SU-DHL-6 (cell line): ENCODE measurements around the gene ARHGAP26.

Source experiments
- H2AFZ ChIP-seq: fragments of 200-600 bp; sonication (generic); 2 replicates; pipeline ENCODE4 v1.6.1; 2014; ENCODE audit warnings: low read depth, mild to moderate bottlenecking, moderate library complexity, mixed read lengths, antibody characterized with exemption, low read length; ENCODE audit not compliant: severe bottlenecking
- H3F3A ChIP-seq: fragments of 200-600 bp; shearing (Covaris generic); 2 replicates; pipeline ENCODE4 v1.6.0; 2016; ENCODE audit warnings: antibody characterized with exemption, mild to moderate bottlenecking; ENCODE audit not compliant: insufficient read depth
- H3K27ac ChIP-seq: fragments of 200-600 bp; sonication (generic); 2 replicates; pipeline ENCODE4 v1.5.1; 2016; ENCODE audit warnings: low read depth, mild to moderate bottlenecking, low read length, moderate library complexity, mixed read lengths
- H3K27me3 ChIP-seq: fragments of 200-600 bp; sonication (generic), shearing (Covaris generic); 2 replicates; pipeline ENCODE4 v1.6.0; 2014; ENCODE audit warnings: mild to moderate bottlenecking, low read length
- H3K36me3 ChIP-seq: fragments of 200-600 bp; sonication (generic); 2 replicates; pipeline ENCODE4 v1.6.1; 2014; ENCODE audit warnings: mild to moderate bottlenecking, low read length, mixed read lengths
- H3K4me2 ChIP-seq: fragments of 300-600, 200-600 bp; shearing (Covaris generic), sonication (generic); 2 replicates; pipeline ENCODE4 v1.6.0; 2014; ENCODE audit warnings: low read length, low read depth, mild to moderate bottlenecking; ENCODE audit not compliant: poor library complexity, severe bottlenecking
- H3K4me3 ChIP-seq: fragments of 200-600 bp; sonication (generic); 2 replicates; pipeline ENCODE4 v1.5.1; 2014; ENCODE audit warnings: antibody characterized with exemption, low read length, mild to moderate bottlenecking, mixed read lengths; ENCODE audit not compliant: insufficient read depth, poor library complexity, severe bottlenecking
- H3K79me2 ChIP-seq: fragments of 200-600 bp; sonication (generic); 2 replicates; pipeline ENCODE4 v1.6.1; 2014; ENCODE audit warnings: mild to moderate bottlenecking, low read length, moderate library complexity; ENCODE audit not compliant: insufficient read depth
- H3K9ac ChIP-seq: fragments of 200-600 bp; sonication (generic); 2 replicates; pipeline ENCODE4 v1.7.0; 2014; ENCODE audit warnings: mild to moderate bottlenecking, low read length
- H3K9me2 ChIP-seq: fragments of 200-600 bp; sonication (generic); replicated peaks from 2 replicates; pipeline ENCODE4 v1.6.1; 2014; ENCODE audit warnings: low read length; ENCODE audit not compliant: insufficient read depth
- H3K9me3 ChIP-seq: fragments of 200-600 bp; sonication (generic); 2 replicates; pipeline ENCODE4 v1.6.1; 2014; ENCODE audit warnings: low read length, mixed read lengths; ENCODE audit not compliant: insufficient read depth
- H4K20me1 ChIP-seq: fragments of 200-600 bp; sonication (generic); 2 replicates; pipeline ENCODE4 v1.6.1; 2014; ENCODE audit warnings: low read depth, mild to moderate bottlenecking, antibody characterized with exemption, low read length, moderate library complexity, mixed read lengths
- CTCF ChIP-seq: fragments of 200-600 bp; sonication (generic); IDR thresholded peaks from one replicate; pipeline ENCODE4 v1.5.1; 2017; ENCODE audit warnings: antibody characterized with exemption, mild to moderate bottlenecking, low read length, moderate library complexity; ENCODE audit not compliant: insufficient read depth, poor library complexity, severe bottlenecking
- EZH2phosphoT487 ChIP-seq: fragments of 200-600 bp; sonication (generic), shearing (Covaris generic); conservative IDR thresholded peaks from 2 replicates; pipeline ENCODE4 v1.6.1; 2018; ENCODE audit warnings: mild to moderate bottlenecking, antibody characterized with exemption, low read length, moderate library complexity, mixed read lengths

Gene ARHGAP26

GRCh38 chr5:142815469-142815868 is 45.3 kb downstream of the ARHGAP26 start:
- Histone ChIP-seq H3K9ac (no peak overlapping the region), H3F3A (no peaks in the 10 kb centered on the region)
- TF ChIP-seq EZH2phosphoT487 (no peak), CTCF (no peak)

GRCh38 chr5:142816531-142817430 is 46.6 kb downstream of the ARHGAP26 start:
- H3F3A ChIP-seq, result no peaks in the 10 kb centered on the region
- H3K9ac ChIP-seq, result no peak overlapping the region
- TF ChIP-seq EZH2phosphoT487, result no peak
- no peak for TF ChIP-seq CTCF
- no peaks in the 10 kb centered on the region for H3K9me2 ChIP-seq
- no peak overlapping the region for H2AFZ ChIP-seq
- H3K79me2 ChIP-seq, result no peaks in the 10 kb centered on the region
- H4K20me1 ChIP-seq, result no peaks in the 10 kb centered on the region
- H3K27me3 ChIP-seq, result no peaks in the 10 kb centered on the region
- no peak overlapping the region for H3K27ac ChIP-seq
- no peaks in the 10 kb centered on the region for H3K9me3 ChIP-seq
- no peak overlapping the region for H3K4me3 ChIP-seq
- no peak overlapping the region for H3K4me2 ChIP-seq
- no peaks in the 10 kb centered on the region for H3K36me3 ChIP-seq

More at GRCh38 chr5:142815469-142815868, 45.3 kb downstream of the ARHGAP26 start:
- Histone ChIP-seq H2AFZ (no peak overlapping the region), H3K27ac (no peak overlapping the region), H3K4me2 (no peak overlapping the region), H3K79me2 (no peaks in the 10 kb centered on the region), H4K20me1 (no peaks in the 10 kb centered on the region), H3K4me3 (no peak overlapping the region), H3K9me3 (no peaks in the 10 kb centered on the region), H3K27me3 (no peaks in the 10 kb centered on the region), H3K9me2 (no peaks in the 10 kb centered on the region), H3K36me3 (no peaks in the 10 kb centered on the region)

GRCh38 chr5:142817949-142818431 is 47.8 kb downstream of the ARHGAP26 start:
- Histone ChIP-seq H3K9ac (no peak overlapping the region), H3F3A (no peaks in the 10 kb centered on the region), H3K79me2 (no peaks in the 10 kb centered on the region), H2AFZ (no peak overlapping the region), H3K9me3 (no peaks in the 10 kb centered on the region), H3K36me3 (no peaks in the 10 kb centered on the region), H3K27me3 (no peaks in the 10 kb centered on the region), H3K9me2 (no peaks in the 10 kb centered on the region), H4K20me1 (no peaks in the 10 kb centered on the region), H3K27ac (no peak overlapping the region), H3K4me3 (no peak overlapping the region), H3K4me2 (no peak overlapping the region)
- TF ChIP-seq CTCF (no peak), EZH2phosphoT487 (no peak)
